Heart left ventricle (tissue), 16 donors: ENCODE results near the gene PRELID3B. TPM values are rescaled to one million over a fixed set of nuclear protein-coding genes. Genes with fewer than 3 reads are reported as not detected.

Experiments used
- ATAC-seq, 4 donors: fragments of 200-7000 bp; cut with Tn5 transposase; one replicate each; pipeline ENCODE4 v1.9.1; 2020 to 2022; ENCODE audit warnings: moderate library complexity in 4 of 4, mild to moderate bottlenecking in 3 of 4, moderate number of reproducible peaks in 1 of 4
- DNase-seq, 5 donors: peaks; one replicate each; pipeline ENCODE4 v3.0.0-alpha.2; 2020
- H3K27ac ChIP-seq, 12 donors: fragments of 200-600 bp; sonication (generic) in 4 of 12; one replicate each; pipeline versions ENCODE4 v1.5.0 to v1.8.0; 2016 to 2022; ENCODE audit warnings: mild to moderate bottlenecking in 2 of 12
- H3K27me3 ChIP-seq, 9 donors: fragments of 200-600 bp; sonication (generic) in 2 of 9; one replicate each; pipeline versions ENCODE4 v1.5.1 to v1.8.0; 2016 to 2022; ENCODE audit warnings: mild to moderate bottlenecking in 3 of 9
- H3K36me3 ChIP-seq, 9 donors: fragments of 200-600 bp; sonication (generic) in 2 of 9; one replicate each; pipeline versions ENCODE4 v1.5.0 to v1.8.0; 2018 to 2022; ENCODE audit warnings: mild to moderate bottlenecking in 2 of 9
- H3K4me1 ChIP-seq, 12 donors: fragments of 200-600 bp; sonication (generic) in 4 of 12; one replicate each; pipeline versions ENCODE4 v1.5.0 to v1.8.0; 2016 to 2022; ENCODE audit warnings: mild to moderate bottlenecking in 3 of 12
- H3K4me3 ChIP-seq, 12 donors: fragments of 200-600 bp; sonication (generic) in 4 of 12; one replicate each; pipeline versions ENCODE4 v1.5.0 to v1.8.0; 2017 to 2022; ENCODE audit warnings: mild to moderate bottlenecking in 9 of 12, moderate library complexity in 4 of 12
- H3K9me3 ChIP-seq, 12 donors: fragments of 200-600 bp; sonication (generic) in 4 of 12; one replicate each; pipeline versions ENCODE4 v1.5.0 to v1.8.0; 2016 to 2022; ENCODE audit warnings: mild to moderate bottlenecking in 1 of 12
- POLR2A ChIP-seq, 2 donors: fragments of 450-650 bp; IDR thresholded peaks; one replicate each; pipeline ENCODE4 v1.6.1; 2017; ENCODE audit warnings: antibody characterized with exemption in 2 of 2, mild to moderate bottlenecking in 2 of 2, moderate library complexity in 2 of 2
- WGBS, 4 donors: extraction: QIAGEN DNeasy Blood & Tissue Kit in 2 of 4; methylation state at CpG; one replicate each; pipeline versions ENCODE4 v1.1.5 to v1.1.7; 2013 to 2018; 5-methylcytosine and 5-hydroxymethylcytosine counted together
- intact Hi-C, 10 donors: fragments of 100-400 bp; cut with DNase I; formaldehyde crosslinking; loops; one replicate each; pipeline versions ENCODE4 v1.11.1 to v1.14.2; 2022
- polyA plus RNA-seq, 2 donors: library from polyadenylated mRNA; stranded (reverse); fragments of 200-250 nt; gene quantifications; one replicate each; pipeline ENCODE4 v1.2.3, GENCODE V29; 2013
- total RNA-seq, 9 donors: library from RNA; depleted of rRNA in 2 of 9; stranded (reverse); fragments of >200 nt in 2 of 9; fragmentation: NEBNext Ultra II Directional in 3 of 9; extraction: Animal tissue kit (Norgen Biotek cat#: 25700) in 3 of 9; gene quantifications; one replicate each; pipeline versions ENCODE4 v1.1.0 to v1.2.4, GENCODE V29; 2016 to 2023
- TF ChIP-seq, protein P1 (sequence below), 12 donors: fragments of 200-600 bp; sonication (generic) in 4 of 12; IDR thresholded peaks; one replicate each; pipeline versions ENCODE4 v1.5.0 to v1.8.0; 2018 to 2022; ENCODE audit warnings: antibody characterized with exemption in 12 of 12, mild to moderate bottlenecking in 5 of 12
- donor health status: ischemic (EF 13 %, LVEDD 7.1; RV severe dilation, severe dysfunction).
- donor health status: healthy with polysubstance abuse.
- donor health status: DM: no; HTN: yes; CAD: no.
- donor health status: DM: no; HTN: no; CAD: no.
- donor health status: ischemic (EF 25% LVEDD 6.9; RV normal size, moderate dysfunction).
- donor health status: ischemic (EF 25% LVEDD 5.7; RV mildly dilated, moderate dysfunction).
- donor health status: healthy.
- donor health status: DM: yes; HTN: yes; CAD: no.
- donor health status: ischemic (EF 35%, LVEDD 5.7; RV mildly dilated, moderate dysfunction).
- donor health status: nonischemic (EF 11% LVEDD 7.7; RV severe dilation, severe dysfunction).
- donor health status: DM: yes; HTN: yes; CAD: no.
- donor health status: PGD.
- donor health status: ischemic (EF 29% LVEDD 5.4; RV normal size, mild dysfunction).
- donor health status: nonischemic (EF 23%, LVEDD 6.1; RV moderate dilation, normal function).

PRELID3B gene
- total and polyA plus RNA-seq, 11 donors: 14.1 to 51.0 (median 43.2) TPM

DNA sequence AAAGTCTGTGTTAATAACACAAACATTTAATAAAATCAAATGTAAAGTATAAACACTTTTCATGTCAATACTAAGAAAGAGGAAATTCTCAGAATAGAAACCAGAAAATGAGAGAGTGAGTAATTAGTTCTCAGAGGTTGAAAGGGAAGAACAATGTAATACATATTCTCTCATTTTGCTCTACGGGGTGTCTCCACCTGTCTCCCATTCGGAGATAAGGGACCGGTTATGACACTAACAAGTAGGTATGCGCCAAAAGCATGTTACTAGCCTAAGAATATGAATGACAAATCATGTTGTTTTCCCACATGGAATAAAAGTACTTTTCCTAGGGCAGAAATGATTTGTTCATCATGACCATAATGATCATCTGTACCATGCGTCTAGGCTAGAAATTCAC is 35.6 kb upstream of the PRELID3B start:
- Histone ChIP-seq H3K27ac (no peak overlapping the region), H3K9me3 (no peaks in the 10 kb centered on the region), H3K4me3 (no peak overlapping the region), H3K27me3 (peaks cover 0 to 26% (median 4%) of the 10 kb centered on the region in 9 donors), H3K4me1 (peaks cover 0 to 10% (median 0%) of the 10 kb centered on the region in 12 donors), H3K36me3 (no peaks in the 10 kb centered on the region)
- intact Hi-C loops: no loop called here
- ATAC-seq (no peak), DNase-seq (no peak)
- 80 to 85% (median 82%) methylated on average over 5 of the region's 5 CpGs for WGBS, 4 donors
- TF ChIP-seq POLR2A (IDR thresholded peaks at IDR 0.05): no peak
- TF ChIP-seq, protein P1, sequence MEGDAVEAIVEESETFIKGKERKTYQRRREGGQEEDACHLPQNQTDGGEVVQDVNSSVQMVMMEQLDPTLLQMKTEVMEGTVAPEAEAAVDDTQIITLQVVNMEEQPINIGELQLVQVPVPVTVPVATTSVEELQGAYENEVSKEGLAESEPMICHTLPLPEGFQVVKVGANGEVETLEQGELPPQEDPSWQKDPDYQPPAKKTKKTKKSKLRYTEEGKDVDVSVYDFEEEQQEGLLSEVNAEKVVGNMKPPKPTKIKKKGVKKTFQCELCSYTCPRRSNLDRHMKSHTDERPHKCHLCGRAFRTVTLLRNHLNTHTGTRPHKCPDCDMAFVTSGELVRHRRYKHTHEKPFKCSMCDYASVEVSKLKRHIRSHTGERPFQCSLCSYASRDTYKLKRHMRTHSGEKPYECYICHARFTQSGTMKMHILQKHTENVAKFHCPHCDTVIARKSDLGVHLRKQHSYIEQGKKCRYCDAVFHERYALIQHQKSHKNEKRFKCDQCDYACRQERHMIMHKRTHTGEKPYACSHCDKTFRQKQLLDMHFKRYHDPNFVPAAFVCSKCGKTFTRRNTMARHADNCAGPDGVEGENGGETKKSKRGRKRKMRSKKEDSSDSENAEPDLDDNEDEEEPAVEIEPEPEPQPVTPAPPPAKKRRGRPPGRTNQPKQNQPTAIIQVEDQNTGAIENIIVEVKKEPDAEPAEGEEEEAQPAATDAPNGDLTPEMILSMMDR (IDR thresholded peaks at IDR 0.05): no peak

DNA sequence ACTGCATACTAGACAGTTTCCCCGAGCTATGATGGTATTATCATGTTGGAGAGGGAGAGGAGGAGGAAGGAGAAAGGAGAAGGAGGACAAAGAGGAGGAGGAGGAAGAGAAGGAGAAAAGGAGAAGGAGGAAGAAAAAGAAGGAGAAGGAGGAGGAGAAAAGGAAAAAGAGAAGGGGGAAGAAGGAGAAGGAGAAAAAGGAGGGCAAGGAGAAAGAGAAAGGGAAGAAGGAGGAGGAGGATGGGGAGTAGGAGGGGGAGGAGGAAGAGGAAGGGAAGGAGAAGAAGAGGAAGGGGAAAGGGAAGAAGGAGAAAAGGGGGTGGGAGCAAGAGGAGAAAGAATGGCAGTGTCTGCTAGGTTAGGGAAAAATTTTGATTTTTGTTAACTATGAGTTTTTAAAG is 35.1 kb upstream of the PRELID3B start:
- Histone ChIP-seq H3K4me1 (peaks cover 0 to 14% (median 0%) of the 10 kb centered on the region in 12 donors), H3K4me3 (no peak overlapping the region), H3K36me3 (no peaks in the 10 kb centered on the region), H3K27ac (no peak overlapping the region), H3K27me3 (peaks cover 0 to 26% (median 4%) of the 10 kb centered on the region in 9 donors), H3K9me3 (no peaks in the 10 kb centered on the region)
- TF ChIP-seq, protein P1 (IDR thresholded peaks at IDR 0.05): no peak
- TF ChIP-seq POLR2A (IDR thresholded peaks at IDR 0.05): no peak
- WGBS, 4 donors: 39 to 57% (median 52%) methylated on average over 1 of the region's 1 CpG
- ATAC-seq: no peak
- no peak for DNase-seq
- intact Hi-C loops: no loop called here

DNA sequence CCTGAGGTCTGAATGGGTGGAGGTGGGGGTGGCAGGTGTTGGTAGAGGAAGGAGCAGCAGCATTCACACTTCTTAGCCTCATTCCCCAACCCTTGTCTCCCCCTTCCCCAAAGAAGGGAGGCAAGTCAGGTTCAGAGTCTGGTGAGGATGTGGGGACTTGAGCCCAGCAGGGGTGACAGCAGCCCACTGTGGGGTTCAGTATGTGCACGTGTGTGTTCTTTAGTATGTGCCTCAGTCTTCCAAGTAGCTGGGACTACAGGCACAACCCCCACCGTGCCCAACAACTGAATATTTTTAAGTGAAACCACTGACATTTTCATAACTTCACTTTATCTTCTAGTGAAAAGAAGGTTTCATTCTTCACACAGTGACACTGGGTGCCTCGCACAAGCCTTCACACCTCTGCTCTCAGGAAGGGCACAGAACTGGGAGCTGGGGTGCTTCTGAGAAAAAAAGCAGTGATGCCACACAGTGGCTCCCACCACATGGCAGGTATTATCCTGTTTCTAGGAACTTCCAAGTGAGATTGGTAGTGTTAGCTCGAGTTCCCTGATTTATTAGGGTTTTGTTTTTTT is 33.4 kb upstream of the PRELID3B start:
- no peak for TF ChIP-seq POLR2A (IDR thresholded peaks at IDR 0.05)
- TF ChIP-seq, protein P1 (IDR thresholded peaks at IDR 0.05): no peak
- Histone ChIP-seq H3K27ac (no peak overlapping the region), H3K4me1 (peaks cover 0 to 14% (median 0%) of the 10 kb centered on the region in 12 donors), H3K9me3 (no peaks in the 10 kb centered on the region), H3K4me3 (no peak overlapping the region), H3K36me3 (no peaks in the 10 kb centered on the region), H3K27me3 (peaks cover 0 to 23% (median 4%) of the 10 kb centered on the region in 9 donors)
- WGBS, 4 donors: 82 to 92% (median 88%) methylated on average over 4 of the region's 4 CpGs
- no peak for DNase-seq
- ATAC-seq: no peak
- intact Hi-C loops: no loop called here

DNA sequence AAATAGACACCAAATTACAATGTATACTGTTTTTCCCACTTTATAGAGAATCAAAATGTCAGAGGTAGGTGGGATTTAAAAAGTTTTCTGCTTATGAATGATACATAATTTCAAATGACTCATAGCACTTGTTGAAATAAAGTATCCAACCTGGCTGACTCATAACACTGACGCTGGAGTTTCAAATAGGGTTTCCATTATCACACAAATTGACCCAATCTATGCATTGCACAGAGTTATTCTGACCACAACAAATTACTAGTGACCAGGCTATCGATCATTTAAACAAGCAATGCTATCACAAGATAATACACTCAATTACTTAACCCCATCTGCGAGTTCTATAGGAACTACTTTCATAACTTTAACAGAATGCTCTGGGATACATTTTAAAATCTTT is 31.9 kb upstream of the PRELID3B start:
- Histone ChIP-seq H3K27me3 (peaks cover 0 to 23% (median 4%) of the 10 kb centered on the region in 9 donors), H3K4me1 (peaks cover 0 to 14% (median 0%) of the 10 kb centered on the region in 12 donors), H3K36me3 (no peaks in the 10 kb centered on the region), H3K4me3 (no peak overlapping the region), H3K27ac (no peak overlapping the region), H3K9me3 (no peaks in the 10 kb centered on the region)
- ATAC-seq (no peak), DNase-seq (no peak)
- no peak for TF ChIP-seq POLR2A (IDR thresholded peaks at IDR 0.05)
- TF ChIP-seq, protein P1 (IDR thresholded peaks at IDR 0.05): no peak
- intact Hi-C loops: no loop called here
- WGBS, 4 donors: 41 to 71% (median 57%) methylated on average over 3 of the region's 3 CpGs
